Gastrocnemius medialis (tissue), 4 donors: ENCODE data around the gene TCF12. TPM values are rescaled to one million over a fixed set of nuclear protein-coding genes. Genes with fewer than 3 reads are reported as not detected.

Experiments used
- ATAC-seq, 2 donors: fragments of 150-250 bp; one replicate each; pipeline ENCODE4 v1.9.1; 2016
- DNase-seq, 2 donors: peaks; one replicate each; pipeline ENCODE4 v3.0.0-alpha.2; 2019
- H3K27ac ChIP-seq, 4 donors: fragments of 200-600 bp; sonication (generic); 1 replicate in 1 of 4; 2 replicates in 3 of 4; pipeline ENCODE4 v1.5.1; 2016 to 2018; ENCODE audit warnings: mild to moderate bottlenecking in 2 of 4, moderate library complexity in 1 of 4
- H3K27me3 ChIP-seq, 3 donors: fragments of 200-600 bp; sonication (generic) in 2 of 3; 1 replicate in 1 of 3; 2 replicates in 2 of 3; pipeline versions ENCODE4 v1.5.1 to v1.6.0; 2016 to 2019; ENCODE audit warnings: mild to moderate bottlenecking in 1 of 3, moderate library complexity in 1 of 3
- H3K36me3 ChIP-seq, 2 donors: fragments of 200-600 bp; sonication (generic) in 1 of 2; one replicate each; pipeline ENCODE4 v1.5.1; 2017 to 2018
- H3K4me1 ChIP-seq, 2 donors: fragments of 200-600 bp; sonication (generic) in 1 of 2; one replicate each; pipeline ENCODE4 v1.5.1; 2016 to 2017; ENCODE audit warnings: mild to moderate bottlenecking in 2 of 2
- H3K4me3 ChIP-seq, 4 donors: fragments of 200-600 bp; sonication (generic) in 3 of 4; 1 replicate in 1 of 4; 2 replicates in 3 of 4; pipeline ENCODE4 v1.5.1; 2016 to 2019; ENCODE audit warnings: mild to moderate bottlenecking in 2 of 4
- H3K9me3 ChIP-seq, 3 donors: fragments of 200-600 bp; sonication (generic) in 2 of 3; 1 replicate in 1 of 3; 2 replicates in 2 of 3; pipeline ENCODE4 v1.5.1; 2016 to 2019
- POLR2A ChIP-seq, 2 donors: fragments of 450-650 bp; IDR thresholded peaks; one replicate each; pipeline ENCODE4 v1.6.1; 2017; ENCODE audit warnings: antibody characterized with exemption in 2 of 2, mild to moderate bottlenecking in 2 of 2, moderate library complexity in 2 of 2
- in situ Hi-C, 4 donors: fragments of 200-750 bp; cut with MboI; loops; one replicate each; pipeline versions ENCODE4 v1.15.0 to v1.8.0; 2017; ENCODE audit warnings: low sequenced_read_pairs in 4 of 4
- intact Hi-C: fragments of 100-400 bp; cut with DNase I; formaldehyde crosslinking; loops from one replicate; pipeline ENCODE4 v1.15.1; 2023; ENCODE audit warnings: low total_unique reads
- total RNA-seq, 4 donors: library from RNA; depleted of rRNA; stranded (reverse); fragments of >200 nt; gene quantifications; one replicate each; pipeline versions ENCODE4 v1.1.0 to v1.2.3, GENCODE V29; 2016
- TF ChIP-seq, protein P1 (sequence below), 5 experiments: fragments of 450-650 bp in 3 of 5; fragments of 200-600 bp in 2 of 5; sonication (generic) in 2 of 5; IDR thresholded peaks in 4 of 5; conservative IDR thresholded peaks in 1 of 5; 1 replicate in 4 of 5; 2 replicates in 1 of 5; pipeline ENCODE4 v1.5.1; 2016 to 2019; ENCODE audit warnings: antibody characterized with exemption in 5 of 5, mild to moderate bottlenecking in 3 of 5, moderate library complexity in 3 of 5

The TCF12 gene
- total RNA-seq, 4 donors from 2014 or later: 34.9 to 63.0 (median 51.4) TPM

DNA sequence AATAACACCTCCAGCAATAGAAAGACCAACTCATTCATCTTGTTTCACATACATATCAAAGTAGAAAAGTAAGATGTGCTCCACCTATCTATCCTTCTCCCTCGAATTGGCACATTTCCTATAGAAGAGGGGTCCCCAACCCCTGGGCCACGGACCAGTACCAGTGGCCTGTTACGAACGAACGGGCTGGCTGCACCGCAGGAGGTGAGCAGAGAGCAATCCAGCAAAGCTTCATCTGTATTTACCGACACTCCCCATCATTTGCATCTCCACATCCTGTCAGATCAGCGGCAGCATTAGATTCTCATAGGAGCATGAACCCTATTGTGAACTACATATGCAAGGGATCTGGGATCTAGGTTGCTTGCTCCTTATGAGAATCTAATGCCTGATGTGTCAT lies 362.9 kb downstream of the TCF12 start:
- Histone ChIP-seq H3K36me3 (peaks cover 0 to 41% of the 10 kb centered on the region in 2 donors), H3K27ac (no peak overlapping the region), H3K4me3 (no peak overlapping the region), H3K4me1 (no peaks in the 10 kb centered on the region), H3K27me3 (no peaks in the 10 kb centered on the region), H3K9me3 (no peaks in the 10 kb centered on the region)
- no peak for ATAC-seq
- in situ Hi-C loops (no loop called here), intact Hi-C loops (no loop called here)
- DNase-seq: no peak
- TF ChIP-seq POLR2A (IDR thresholded peaks at IDR 0.05): no peak
- TF ChIP-seq, protein P1, sequence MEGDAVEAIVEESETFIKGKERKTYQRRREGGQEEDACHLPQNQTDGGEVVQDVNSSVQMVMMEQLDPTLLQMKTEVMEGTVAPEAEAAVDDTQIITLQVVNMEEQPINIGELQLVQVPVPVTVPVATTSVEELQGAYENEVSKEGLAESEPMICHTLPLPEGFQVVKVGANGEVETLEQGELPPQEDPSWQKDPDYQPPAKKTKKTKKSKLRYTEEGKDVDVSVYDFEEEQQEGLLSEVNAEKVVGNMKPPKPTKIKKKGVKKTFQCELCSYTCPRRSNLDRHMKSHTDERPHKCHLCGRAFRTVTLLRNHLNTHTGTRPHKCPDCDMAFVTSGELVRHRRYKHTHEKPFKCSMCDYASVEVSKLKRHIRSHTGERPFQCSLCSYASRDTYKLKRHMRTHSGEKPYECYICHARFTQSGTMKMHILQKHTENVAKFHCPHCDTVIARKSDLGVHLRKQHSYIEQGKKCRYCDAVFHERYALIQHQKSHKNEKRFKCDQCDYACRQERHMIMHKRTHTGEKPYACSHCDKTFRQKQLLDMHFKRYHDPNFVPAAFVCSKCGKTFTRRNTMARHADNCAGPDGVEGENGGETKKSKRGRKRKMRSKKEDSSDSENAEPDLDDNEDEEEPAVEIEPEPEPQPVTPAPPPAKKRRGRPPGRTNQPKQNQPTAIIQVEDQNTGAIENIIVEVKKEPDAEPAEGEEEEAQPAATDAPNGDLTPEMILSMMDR (IDR thresholded peaks at IDR 0.05 in 4 of 5, conservative IDR thresholded peaks at IDR 0.05 in 1 of 5): no peak

DNA sequence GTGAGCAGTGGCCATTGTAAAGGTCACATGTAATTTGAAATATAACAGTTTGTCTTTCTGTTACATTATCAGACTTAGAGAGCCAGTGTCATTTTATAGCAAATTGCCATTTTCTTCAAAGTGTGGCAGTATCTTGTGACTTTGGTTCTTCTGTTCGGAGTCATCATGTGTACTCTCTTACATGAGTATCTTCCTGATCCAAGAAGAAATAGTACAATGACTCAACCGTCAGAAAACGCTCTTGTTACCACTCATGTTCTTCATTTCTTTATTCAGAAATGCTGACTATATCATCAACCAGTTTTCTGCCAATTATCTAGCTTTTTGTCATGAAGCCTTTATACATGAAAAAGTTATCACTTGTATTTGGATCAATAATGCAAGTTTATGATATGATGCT lies 364.2 kb downstream of the TCF12 start:
- H3K9me3 ChIP-seq: no peaks in the 10 kb centered on the region
- in situ Hi-C loops (no loop called here), intact Hi-C loops (no loop called here)
- no peaks in the 10 kb centered on the region for H3K4me1 ChIP-seq
- TF ChIP-seq, protein P1 (IDR thresholded peaks at IDR 0.05 in 4 of 5, conservative IDR thresholded peaks at IDR 0.05 in 1 of 5): no peak
- TF ChIP-seq POLR2A (IDR thresholded peaks at IDR 0.05): no peak
- DNase-seq: no peak
- no peak for ATAC-seq
- no peaks in the 10 kb centered on the region for H3K27me3 ChIP-seq
- H3K4me3 ChIP-seq: no peak overlapping the region
- no peak overlapping the region for H3K27ac ChIP-seq
- H3K36me3 ChIP-seq: peaks cover 0 to 48% of the 10 kb centered on the region in 2 donors

DNA sequence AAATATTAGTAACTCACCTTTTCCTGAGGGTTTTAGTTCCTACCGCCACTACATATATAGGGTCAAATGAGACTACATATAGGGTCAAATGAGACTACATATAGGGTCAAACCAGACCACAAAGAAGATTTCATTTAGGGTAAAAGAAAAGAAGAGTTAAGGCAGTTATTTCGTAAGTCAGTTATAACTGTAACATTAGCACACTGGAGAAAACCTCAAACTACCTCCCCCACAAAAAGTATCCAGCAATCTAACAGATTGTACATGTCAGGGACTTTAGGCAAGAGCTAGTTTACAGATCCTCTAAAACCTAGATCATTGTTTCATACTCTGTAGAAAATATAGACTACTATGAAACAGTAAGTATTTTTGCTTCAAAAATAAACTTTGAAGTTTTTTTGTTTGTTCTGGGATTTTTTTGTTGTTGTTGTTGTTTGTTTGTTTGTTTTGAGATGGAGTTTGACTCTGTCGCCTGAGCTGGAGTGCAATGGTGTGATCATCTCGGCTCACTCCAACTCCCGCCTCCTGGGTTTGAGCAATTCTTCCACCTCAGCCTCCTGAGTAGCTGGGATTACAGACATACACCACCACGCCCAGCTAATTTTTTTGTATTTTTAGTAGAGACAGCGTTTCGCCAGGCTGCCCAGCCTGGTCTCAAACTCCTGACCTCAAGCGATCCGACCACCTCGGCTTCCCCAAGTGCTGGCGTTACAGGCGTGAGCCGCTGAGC lies 365.5 kb downstream of the TCF12 start:
- H3K4me3 ChIP-seq: no peak overlapping the region
- H3K27ac ChIP-seq: no peak overlapping the region
- peaks cover 0 to 48% of the 10 kb centered on the region in 2 donors for H3K36me3 ChIP-seq
- DNase-seq (no peak), ATAC-seq (no peak)
- intact Hi-C loops (no loop called here), in situ Hi-C loops (no loop called here)
- no peaks in the 10 kb centered on the region for H3K27me3 ChIP-seq
- no peak for TF ChIP-seq POLR2A (IDR thresholded peaks at IDR 0.05)
- TF ChIP-seq, protein P1 (IDR thresholded peaks at IDR 0.05 in 4 of 5, conservative IDR thresholded peaks at IDR 0.05 in 1 of 5): no peak
- H3K9me3 ChIP-seq: no peaks in the 10 kb centered on the region
- H3K4me1 ChIP-seq: peaks cover 0 to 4% of the 10 kb centered on the region in 2 donors

DNA sequence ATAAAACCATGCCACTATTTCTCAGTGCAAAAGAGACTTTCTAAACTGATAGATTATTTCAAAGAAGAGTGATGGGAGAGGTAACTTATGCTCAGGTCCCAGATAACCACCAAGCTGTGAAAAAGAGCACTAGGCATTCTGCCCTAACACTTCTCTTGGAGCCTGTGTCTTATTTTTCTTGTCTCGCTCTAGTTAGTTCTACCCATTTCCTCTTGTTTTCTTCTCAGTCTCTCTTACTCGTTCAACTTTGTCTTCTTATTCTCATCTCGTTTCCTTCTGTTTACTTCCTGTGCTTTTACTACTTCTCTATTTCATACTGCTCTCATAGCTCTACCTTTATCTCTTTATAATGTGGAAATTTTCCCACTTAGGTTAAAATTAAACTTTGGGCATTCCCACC lies 366.1 kb downstream of the TCF12 start:
- DNase-seq: no peak
- TF ChIP-seq POLR2A (IDR thresholded peaks at IDR 0.05): no peak
- TF ChIP-seq, protein P1 (IDR thresholded peaks at IDR 0.05 in 4 of 5, conservative IDR thresholded peaks at IDR 0.05 in 1 of 5): no peak
- intact Hi-C loops (no loop called here), in situ Hi-C loops (no loop called here)
- peaks cover 0 to 4% of the 10 kb centered on the region in 2 donors for H3K4me1 ChIP-seq
- H3K9me3 ChIP-seq: no peaks in the 10 kb centered on the region
- peaks cover 0 to 48% of the 10 kb centered on the region in 2 donors for H3K36me3 ChIP-seq
- no peaks in the 10 kb centered on the region for H3K27me3 ChIP-seq
- ATAC-seq: no peak
- H3K27ac ChIP-seq: no peak overlapping the region
- H3K4me3 ChIP-seq: no peak overlapping the region
